HG03045 (cell line): ENCODE measurements around the gene DOP1A.
"Not testable (repeated sequence)": the region's sequence is repeated elsewhere in the genome, so short reads cannot be mapped to it uniquely, and the experiment has no call there.

Experiments used
- ATAC-seq: cut with Tn5 transposase; IDR thresholded peaks from one replicate; pipeline ENCODE4 v1.9.1; 2021; ENCODE audit warnings: mild to moderate bottlenecking, moderate library complexity; ENCODE audit not compliant: unreplicated experiment

The DOP1A gene

GRCh38 chr6:83152913-83153312 is 85.4 kb downstream of the DOP1A start:
- no peak for ATAC-seq

- no peak for ATAC-seq
Observed at GRCh38 chr6:83153883-83154521, 86.5 kb downstream of the DOP1A start.

GRCh38 chr6:83155794-83156193 is 88.3 kb downstream of the DOP1A start:
- ATAC-seq: no peak

GRCh38 chr6:83160167-83160566 is 92.7 kb downstream of the DOP1A start:
- no peak for ATAC-seq

GRCh38 chr6:83167726-83168278 is 100.3 kb downstream of the DOP1A start:
- ATAC-seq: no peak

GRCh38 chr6:83168556-83168955 is 101.1 kb downstream of the DOP1A start:
- ATAC-seq: no peak

GRCh38 chr6:83169106-83169505 is 101.6 kb downstream of the DOP1A start:
- ATAC-seq: no peak

- no peak for ATAC-seq
Observed at GRCh38 chr6:83169511-83169910, 102.0 kb downstream of the DOP1A start.

GRCh38 chr6:83176246-83176645 is 108.8 kb downstream of the DOP1A start:
- ATAC-seq: no peak

- ATAC-seq: no peak
Observed at GRCh38 chr6:83180426-83180950, 113.0 kb downstream of the DOP1A start.

- no peak for ATAC-seq
Observed at GRCh38 chr6:83182114-83182513, 114.6 kb downstream of the DOP1A start.

- ATAC-seq: no peak
Observed at GRCh38 chr6:83183082-83183828, 115.8 kb downstream of the DOP1A start.

- ATAC-seq: no peak
Observed at GRCh38 chr6:83185096-83185495, 117.6 kb downstream of the DOP1A start.

- no peak for ATAC-seq
Observed at GRCh38 chr6:83188501-83188900, 121.0 kb downstream of the DOP1A start.

- no peak for ATAC-seq
Observed at GRCh38 chr6:83190626-83191025, 123.2 kb downstream of the DOP1A start.

GRCh38 chr6:83191974-83192373 is 124.5 kb downstream of the DOP1A start:
- ATAC-seq: not testable (repeated sequence)

- peak; percentile 1 for ATAC-seq
Observed at GRCh38 chr6:83192456-83192855, 125.0 kb downstream of the DOP1A start.

- peak; percentile 97 for ATAC-seq
Observed at GRCh38 chr6:83192871-83193746, 125.6 kb downstream of the DOP1A start, which contains the start of the genes PGM3 and RWDD2A. TSS of gene PGM3 (minus strand) at chr6:83193265. CDS start at chr6:83191012, 2,253 bp downstream. TSS of gene RWDD2A (plus strand) at chr6:83193357. CDS start at chr6:83194452, 1,095 bp downstream.

- peak; percentile 34 for ATAC-seq
Observed at GRCh38 chr6:83193747-83194566, 126.5 kb downstream of the DOP1A start.
